ENCODE data around the gene PMM1.
"Not testable (repeated sequence)": the region's sequence is repeated elsewhere in the genome, so short reads cannot be mapped to it uniquely, and the experiment has no call there.

- not testable (repeated sequence) for TF ChIP-seq CTCF, EP300 (IDR thresholded peaks at IDR 0.05)
Observed at GRCh38 chr22:41572305-41572704, 17.3 kb downstream of the PMM1 start.
